WTC11 (cell line): ENCODE results near the gene NAALADL1. TPM values are rescaled to one million over a fixed set of nuclear protein-coding genes. Genes with fewer than 3 reads are reported as not detected.

Experiments used
- ATAC-seq: fragments of 200-7000 bp; cut with Tn5 transposase; 2 replicates; pipeline ENCODE4 v1.10.0; 2021; ENCODE audit warnings: mild to moderate bottlenecking, moderate library complexity
- CTCF ChIA-PET: fragments of 300-600 bp; sonication (Branson Sonifier 250); formaldehyde crosslinking; loops from one replicate; lab custom pipeline; 2021; ENCODE audit warnings: antibody characterized with exemption; lab: Charles Lee
- POLR2A ChIA-PET: fragments of 350-600 bp; sonication (Branson Sonifier 250); formaldehyde crosslinking; loops from one replicate; lab custom pipeline; 2021; ENCODE audit warnings: antibody characterized with exemption; lab: Charles Lee
- DNase-seq: peaks from one replicate; pipeline ENCODE4 v3.0.0; 2021; ENCODE audit warnings: low spot score
- H3K27ac Mint-ChIP-seq: 2 replicates; pipeline ENCODE4 v1.8.0; 2021; ENCODE audit warnings: mixed read lengths
- H3K27me3 Mint-ChIP-seq: 2 replicates; pipeline ENCODE4 v1.8.0; 2021; ENCODE audit warnings: low read depth, mild to moderate bottlenecking, moderate library complexity, mixed read lengths
- H3K36me3 Mint-ChIP-seq: 2 replicates; pipeline ENCODE4 v1.8.0; 2021; ENCODE audit warnings: mixed read lengths
- H3K4me1 Mint-ChIP-seq: 2 replicates; pipeline ENCODE4 v1.8.0; 2022; ENCODE audit warnings: mixed read lengths
- H3K4me3 Mint-ChIP-seq: 2 replicates; pipeline ENCODE4 v1.8.0; 2021; ENCODE audit warnings: mild to moderate bottlenecking, moderate library complexity, mixed read lengths
- H3K9me3 Mint-ChIP-seq: 2 replicates; pipeline ENCODE4 v1.8.0; 2021; ENCODE audit warnings: mixed read lengths
- AFF4 ChIP-seq: sonication (generic); formaldehyde crosslinking; IDR thresholded peaks from 2 replicates; pipeline ENCODE4 v1.8.1; 2023; ENCODE audit warnings: mild to moderate bottlenecking, missing genetic modification reagents, borderline replicate concordance
- ATF6 ChIP-seq: sonication (generic); formaldehyde crosslinking; IDR thresholded peaks from 2 replicates; pipeline ENCODE4 v1.8.1; 2023; ENCODE audit warnings: mild to moderate bottlenecking, missing genetic modification reagents
- CDX4 ChIP-seq: fragments of 250-450 bp; sonication (Bioruptor Pico); IDR thresholded peaks from 2 replicates; pipeline ENCODE4 v1.9.0; 2021; ENCODE audit warnings: moderate library complexity, mild to moderate bottlenecking, inconsistent platforms, borderline replicate concordance
- ERG ChIP-seq: fragments of 250-450 bp; sonication (Bioruptor Pico); IDR thresholded peaks from 2 replicates; pipeline ENCODE4 v1.8.0; 2021; ENCODE audit warnings: mild to moderate bottlenecking
- GTF2I ChIP-seq: fragments of 250-450 bp; sonication (Bioruptor Pico); conservative IDR thresholded peaks from 2 replicates; pipeline ENCODE4 v1.4.0; 2021; ENCODE audit warnings: mild to moderate bottlenecking
- IRF2 ChIP-seq: sonication (generic); formaldehyde crosslinking; IDR thresholded peaks from 2 replicates; pipeline ENCODE4 v1.8.0; 2022; ENCODE audit warnings: low read depth, missing genetic modification reagents, borderline replicate concordance
- KAT7 ChIP-seq: sonication (generic); formaldehyde crosslinking; IDR thresholded peaks from 2 replicates; pipeline ENCODE4 v1.8.1; 2023; ENCODE audit warnings: missing genetic modification reagents, mild to moderate bottlenecking, borderline replicate concordance
- MAX ChIP-seq: sonication (generic); formaldehyde crosslinking; IDR thresholded peaks from 2 replicates; pipeline ENCODE4 v1.8.0; 2022; ENCODE audit warnings: mild to moderate bottlenecking, missing genetic modification reagents
- STAT6 ChIP-seq: sonication (generic); formaldehyde crosslinking; conservative IDR thresholded peaks from 2 replicates; pipeline ENCODE4 v1.8.1; 2023; ENCODE audit warnings: mild to moderate bottlenecking, low read depth, missing genetic modification reagents, moderate library complexity
- ZMAT4 ChIP-seq: fragments of 250-450 bp; sonication (Bioruptor Pico); IDR thresholded peaks from 2 replicates; pipeline ENCODE4 v1.9.0; 2021; ENCODE audit warnings: mild to moderate bottlenecking
- ZNF121 ChIP-seq: sonication (generic); formaldehyde crosslinking; IDR thresholded peaks from 2 replicates; pipeline ENCODE4 v1.8.0; 2023; ENCODE audit warnings: missing genetic modification reagents
- ZNF425 ChIP-seq: fragments of 250-450 bp; sonication (Bioruptor Pico); conservative IDR thresholded peaks from 2 replicates; pipeline ENCODE4 v1.9.0; 2021; ENCODE audit warnings: mild to moderate bottlenecking
- total RNA-seq: library from RNA; stranded (reverse); gene quantifications from 3 replicates; pipeline ENCODE4 v1.2.3, GENCODE V29; 2021

NAALADL1 gene
- total RNA-seq, 1 experiment from 2014 or later, result 4.5 TPM

GRCh38 chr11:65104628-65105027, 46.3 kb upstream of the NAALADL1 start (continued):
- TF ChIP-seq AFF4 (no peak), ATF6 (CRISPR knock-in tag) (no peak), IRF2 (no peak)

GRCh38 chr11:65103476-65103875, 45.1 kb upstream of the NAALADL1 start:
- no peak for DNase-seq
- POLR2A ChIA-PET, result interaction anchor here (1.6 kb wide), 1 partner anchor 8 kb away, joined by 3 read pairs; the partner anchor contains the start of gene TM7SF2
- Mint-ChIP-seq H3K27ac (no peak overlapping the region), H3K4me3 (no peak overlapping the region), H3K9me3 (no peaks in the 10 kb centered on the region), H3K4me1 (no peaks in the 10 kb centered on the region), H3K27me3 (no peaks in the 10 kb centered on the region), H3K36me3 (peaks cover 7% of the 10 kb centered on the region; the same call in 1 of the 2 replicates)
- TF ChIP-seq ZNF121 (CRISPR knock-in tag) (no peak), MAX (no peak), GTF2I (CRISPR knock-in tag) (no peak), STAT6 (no peak), ZNF425 (no peak), CDX4 (CRISPR knock-in tag) (no peak), KAT7 (no peak), ERG (no peak), ZMAT4 (CRISPR knock-in tag) (no peak)
- CTCF ChIA-PET, result no interaction called here
- ATAC-seq, result no peak
